Esophagus (tissue), 2 donors: ENCODE data around the gene ZMYND15. TPM values are rescaled to one million over a fixed set of nuclear protein-coding genes. Genes with fewer than 3 reads are reported as not detected.
"Not testable (repeated sequence)": the region's sequence is repeated elsewhere in the genome, so short reads cannot be mapped to it uniquely, and the experiment has no call there.

Source experiments
- H3K27ac ChIP-seq, 2 donors: one replicate each; pipeline ENCODE4 v1.5.1; 2013; ENCODE audit warnings: low read depth in 2 of 2, mild to moderate bottlenecking in 2 of 2, inconsistent platforms in 1 of 2, low read length in 1 of 2, moderate library complexity in 1 of 2
- H3K27me3 ChIP-seq, 2 donors: one replicate each; pipeline ENCODE4 v1.6.1; 2013; ENCODE audit warnings: low read length in 2 of 2, control low read depth in 1 of 2, mild to moderate bottlenecking in 1 of 2; ENCODE audit not compliant: insufficient read depth in 2 of 2, control insufficient read depth in 1 of 2
- H3K36me3 ChIP-seq, 2 donors: one replicate each; pipeline ENCODE4 v1.6.1; 2013; ENCODE audit warnings: low read length in 1 of 2; ENCODE audit not compliant: control insufficient read depth in 2 of 2, insufficient read depth in 2 of 2
- H3K4me1 ChIP-seq, 2 donors: one replicate each; pipeline ENCODE4 v1.6.1; 2013; ENCODE audit warnings: low read length in 1 of 2; ENCODE audit not compliant: control insufficient read depth in 2 of 2, insufficient read depth in 2 of 2
- H3K4me3 ChIP-seq, 2 donors: one replicate each; pipeline ENCODE4 v1.5.1; 2013; ENCODE audit warnings: low read length in 2 of 2, mild to moderate bottlenecking in 2 of 2, low read depth in 1 of 2, moderate library complexity in 1 of 2
- H3K9me3 ChIP-seq, 2 donors: one replicate each; pipeline ENCODE4 v1.6.1; 2013; ENCODE audit warnings: mild to moderate bottlenecking in 2 of 2, low read depth in 1 of 2, low read length in 1 of 2, moderate library complexity in 1 of 2; ENCODE audit not compliant: control insufficient read depth in 2 of 2, insufficient read depth in 1 of 2
- WGBS, 2 donors: extraction: QIAGEN DNeasy Blood & Tissue Kit; methylation state at CpG; one replicate each; pipeline ENCODE4 v1.1.7; 2013; 5-methylcytosine and 5-hydroxymethylcytosine counted together
- polyA plus RNA-seq, 2 donors: library from polyadenylated mRNA; stranded (reverse); fragments of 200-250 nt; gene quantifications; one replicate each; pipeline ENCODE4 v1.2.3, GENCODE V29; 2013
- donor health status: healthy with polysubstance abuse.
- donor health status: Bipolar disorder and iron deficiency.

ZMYND15 gene
- polyA plus RNA-seq, 2 donors: 0.82 to 0.96 TPM

DNA sequence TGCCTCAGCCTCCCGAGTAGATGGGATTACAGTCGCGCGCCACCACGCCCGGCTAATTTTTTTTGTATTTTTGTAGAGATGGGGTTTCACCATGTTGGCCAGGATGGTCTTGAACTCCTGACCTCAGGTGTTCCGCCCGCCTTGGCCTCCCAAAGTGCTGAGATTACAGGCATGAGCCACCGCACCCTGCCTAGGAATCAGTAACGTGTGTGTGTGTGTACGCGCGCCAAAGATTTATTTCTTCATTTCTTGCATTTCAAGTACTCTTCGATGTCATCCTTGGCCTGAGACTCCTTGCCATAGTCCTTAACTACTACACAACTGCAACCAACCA, 35.1 kb upstream of the ZMYND15 start:
- Histone ChIP-seq H3K27ac (peak overlapping the region in 1 of 2 donors; percentile 74), H3K4me3 (peak overlapping the region; percentile 66 to 80)
- not testable (repeated sequence) for H3K36me3 ChIP-seq, H3K9me3 ChIP-seq, H3K4me1 ChIP-seq, H3K27me3 ChIP-seq
- 39 to 41% methylated on average over 14 of the region's 14 CpGs for WGBS, 2 donors

DNA sequence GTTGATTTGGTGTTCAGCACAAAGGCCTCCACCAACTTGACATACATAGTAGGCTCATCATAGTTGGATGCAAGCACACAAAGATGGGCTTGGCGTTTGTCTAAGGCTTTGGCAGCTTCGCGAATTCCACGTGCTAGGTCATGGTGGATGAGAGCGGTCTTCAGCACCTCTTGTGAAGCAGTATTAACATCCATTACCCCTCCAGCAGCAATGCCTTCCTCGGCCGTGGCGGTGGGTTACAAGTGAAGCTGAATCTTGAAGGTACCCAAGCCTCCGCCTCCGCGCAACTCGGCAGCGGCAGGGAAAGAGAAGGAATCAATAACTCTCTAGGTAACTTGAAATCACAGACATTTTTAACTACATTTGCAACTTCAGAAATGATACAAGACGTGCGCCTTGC, 34.6 kb upstream of the ZMYND15 start:
- H3K27me3 ChIP-seq: no peaks in the 10 kb centered on the region
- 97% methylated on average over 15 of the region's 15 CpGs for WGBS, 2 donors
- H3K9me3 ChIP-seq: no peaks in the 10 kb centered on the region
- H3K4me1 ChIP-seq: peaks cover 0 to 2% of the 10 kb centered on the region in 2 donors
- no peak overlapping the region for H3K27ac ChIP-seq
- H3K4me3 ChIP-seq: no peak overlapping the region
- no peaks in the 10 kb centered on the region for H3K36me3 ChIP-seq

DNA sequence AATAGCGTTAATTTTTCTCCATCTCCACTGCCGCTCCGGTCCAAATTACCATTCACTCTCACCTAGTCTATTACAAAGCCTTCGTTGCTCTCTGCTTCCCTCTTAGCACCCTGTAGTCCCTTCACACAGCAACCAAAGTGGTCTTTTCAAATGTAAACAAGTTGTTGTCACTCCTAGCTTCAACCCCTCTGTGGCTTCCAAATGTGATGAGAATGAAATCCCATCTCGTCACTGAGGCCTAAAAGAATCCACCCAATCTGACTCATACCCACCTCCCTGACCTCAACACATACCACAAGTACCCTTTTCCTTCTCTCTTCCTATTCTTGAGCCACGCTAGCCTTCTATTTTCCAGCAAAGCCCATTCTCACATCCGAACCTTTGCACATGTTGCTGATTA, 33.5 kb upstream of the ZMYND15 start:
- no peaks in the 10 kb centered on the region for H3K27me3 ChIP-seq
- H3K4me1 ChIP-seq: peaks cover 0 to 6% of the 10 kb centered on the region in 2 donors
- no peak overlapping the region for H3K4me3 ChIP-seq
- H3K36me3 ChIP-seq: no peaks in the 10 kb centered on the region
- H3K9me3 ChIP-seq: no peaks in the 10 kb centered on the region
- WGBS, 2 donors: 80 to 85% methylated on average over 7 of the region's 7 CpGs
- H3K27ac ChIP-seq: no peak overlapping the region

DNA sequence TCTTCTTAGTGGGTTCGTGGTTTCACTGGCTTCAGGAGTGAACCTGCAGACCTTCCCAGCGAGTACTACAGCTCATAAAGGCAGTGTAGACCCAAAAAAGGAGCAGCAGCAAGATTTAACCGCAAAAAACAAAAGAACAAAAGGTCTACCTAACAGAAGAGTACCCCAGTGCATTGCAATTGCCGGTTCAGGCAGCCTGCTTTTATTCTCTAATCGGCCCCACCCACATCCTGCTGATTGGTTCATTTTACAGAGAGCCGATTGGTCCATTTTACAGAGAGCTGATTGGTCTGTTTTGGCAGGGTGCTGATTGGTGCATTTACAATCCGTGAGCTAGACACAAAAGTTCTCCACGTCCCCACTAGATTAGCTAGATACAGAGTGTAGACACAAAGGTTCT, 31.2 kb upstream of the ZMYND15 start:
- H3K9me3 ChIP-seq: no peaks in the 10 kb centered on the region
- H3K4me1 ChIP-seq: peaks cover 0 to 14% of the 10 kb centered on the region in 2 donors
- H3K27me3 ChIP-seq: no peaks in the 10 kb centered on the region
- H3K4me3 ChIP-seq: no peak overlapping the region
- H3K36me3 ChIP-seq: no peaks in the 10 kb centered on the region
- no peak overlapping the region for H3K27ac ChIP-seq
- WGBS, 2 donors: 77 to 81% methylated on average over 8 of the region's 8 CpGs

DNA sequence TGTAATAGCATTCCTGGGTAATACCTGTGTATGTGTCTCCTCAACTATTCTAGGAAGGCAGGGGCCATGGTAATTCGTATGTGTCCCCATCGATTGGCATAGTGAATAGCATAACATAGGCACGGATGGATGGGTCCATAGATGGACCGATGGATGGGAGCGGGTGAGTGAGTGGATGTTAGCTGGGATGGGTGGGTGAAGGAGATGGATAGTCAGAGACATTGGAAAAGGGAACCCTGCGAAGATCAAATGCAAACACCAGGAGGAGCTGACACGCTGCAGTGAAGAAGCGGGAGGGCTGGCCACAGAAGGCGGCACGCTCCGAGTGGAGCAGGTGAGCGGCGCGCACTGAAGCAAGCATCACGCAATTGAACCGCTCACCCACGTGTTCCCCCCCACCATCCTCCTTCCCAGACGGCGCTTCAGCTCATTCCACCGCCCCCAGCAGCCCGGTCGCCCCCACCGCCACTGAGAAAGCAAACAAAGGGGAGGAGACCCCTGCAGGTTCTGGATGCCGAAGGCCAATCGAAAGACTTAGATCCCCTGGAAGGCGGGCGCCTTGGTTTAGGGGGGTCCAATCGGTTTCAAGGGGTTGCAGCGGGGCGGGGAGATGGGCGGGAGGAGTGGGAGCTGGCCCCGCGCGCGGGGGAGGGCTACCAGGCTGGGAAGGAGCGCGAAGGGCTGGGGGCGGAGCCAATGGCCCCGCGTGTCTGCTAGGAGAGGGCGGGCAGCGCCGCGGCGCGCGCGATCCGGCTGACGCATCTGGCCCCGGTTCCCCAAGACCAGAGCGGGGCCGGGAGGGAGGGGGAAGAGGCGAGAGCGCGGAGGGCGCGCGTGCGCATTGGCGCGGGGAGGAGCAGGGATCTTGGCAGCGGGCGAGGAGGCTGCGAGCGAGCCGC, 29.6 kb upstream of the ZMYND15 start, which contains the start of gene ARRB2:
TSS of gene ARRB2 (plus strand) at position 839 of the 899 bp plus-strand sequence. CDS start 90 bp downstream, outside the sequence.
- no peaks in the 10 kb centered on the region for H3K36me3 ChIP-seq
- H3K27ac ChIP-seq: peak within 1 kb of the TSS; percentile 91 to 92
- H3K27me3 ChIP-seq: no peaks in the 10 kb centered on the region
- H3K4me3 ChIP-seq: peak within 1 kb of the TSS; percentile 53 to 64
- 1% methylated on average over 58 to 67 of the region's 67 CpGs for WGBS, 2 donors
- peaks cover 0 to 12% of the 10 kb centered on the region in 2 donors for H3K4me1 ChIP-seq
- no peaks in the 10 kb centered on the region for H3K9me3 ChIP-seq

DNA sequence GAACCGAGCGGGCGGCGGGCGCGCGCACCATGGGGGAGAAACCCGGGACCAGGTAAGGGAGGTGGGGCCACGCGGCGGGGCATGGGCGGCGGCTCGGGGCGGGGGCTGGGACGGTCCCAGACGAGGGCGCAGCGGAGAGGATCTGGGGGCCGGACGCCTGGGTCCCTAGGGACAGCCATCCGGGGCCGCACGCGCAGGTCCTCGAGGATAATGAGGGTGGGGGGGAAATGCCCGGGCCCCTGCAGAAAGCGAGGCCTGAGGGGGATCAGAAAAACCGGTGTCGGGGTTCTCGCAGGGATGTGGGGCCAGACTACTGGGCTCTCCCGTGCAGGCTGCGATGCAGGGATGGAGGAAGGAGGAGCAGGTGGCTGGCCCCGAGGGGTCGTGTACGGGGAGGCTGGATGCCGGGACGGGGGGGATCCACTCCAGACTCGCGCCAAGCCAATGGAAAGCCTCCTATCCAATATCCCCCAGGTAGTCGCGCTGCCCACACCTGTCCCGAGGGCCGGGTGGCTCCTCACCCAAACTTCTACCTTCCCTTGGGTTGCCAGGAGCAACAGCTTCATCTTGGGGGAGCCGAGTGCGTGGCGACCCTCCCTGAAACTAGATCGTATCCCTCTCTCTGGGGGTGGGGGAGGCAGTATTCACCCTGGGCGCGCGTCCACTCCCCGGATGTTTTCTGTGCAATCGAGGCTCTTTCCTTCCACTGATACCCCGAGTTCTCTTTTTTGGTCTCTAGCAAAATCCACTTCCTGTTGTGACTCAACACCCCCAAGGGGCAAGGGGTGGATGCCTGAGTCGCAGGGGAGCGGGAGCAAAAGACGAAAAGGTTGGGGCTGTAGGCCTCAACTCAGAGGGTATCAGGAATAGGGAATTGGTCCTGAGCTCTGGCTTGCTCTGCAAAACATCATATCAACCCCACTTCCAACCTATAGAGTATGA, 28.7 kb upstream of the ZMYND15 start:
- H3K27ac ChIP-seq: peak overlapping the region; percentile 91 to 92
- H3K36me3 ChIP-seq: no peaks in the 10 kb centered on the region
- no peaks in the 10 kb centered on the region for H3K9me3 ChIP-seq
- H3K27me3 ChIP-seq: no peaks in the 10 kb centered on the region
- H3K4me3 ChIP-seq: peak overlapping the region; percentile 53 to 64
- WGBS, 2 donors: 6 to 8% methylated on average over 41 to 57 of the region's 57 CpGs
- H3K4me1 ChIP-seq: peaks cover 0 to 12% of the 10 kb centered on the region in 2 donors

DNA sequence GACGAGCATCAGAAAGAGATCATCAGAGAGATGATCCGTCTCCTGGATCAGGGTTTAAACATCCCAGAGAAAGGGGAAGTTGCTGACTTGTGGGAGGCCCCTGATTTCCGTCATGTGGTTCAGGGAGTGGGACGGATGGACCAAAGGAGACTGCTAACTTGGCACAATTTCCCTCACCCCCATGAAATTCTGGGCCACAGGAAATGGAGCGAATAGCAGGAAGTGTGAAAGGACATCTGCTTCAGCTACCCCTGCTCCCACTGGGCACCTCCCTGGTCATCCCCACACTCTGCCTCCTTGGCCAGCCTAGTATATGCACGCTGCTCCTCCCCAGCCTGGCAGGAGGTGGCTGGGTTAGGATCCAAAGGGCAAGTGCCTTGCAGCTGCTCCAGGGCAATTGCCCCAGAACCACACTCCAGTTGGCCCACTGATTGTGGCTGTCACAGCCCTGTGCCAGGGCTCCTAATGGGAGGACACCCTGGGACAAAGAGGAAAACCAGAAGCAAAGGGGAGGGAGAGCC, 27.9 kb upstream of the ZMYND15 start:
- Histone ChIP-seq H3K27me3 (no peaks in the 10 kb centered on the region), H3K4me3 (no peak overlapping the region), H3K4me1 (peaks cover 0 to 12% of the 10 kb centered on the region in 2 donors), H3K36me3 (no peaks in the 10 kb centered on the region), H3K9me3 (no peaks in the 10 kb centered on the region), H3K27ac (peak overlapping the region; percentile 91 to 92)
- 52 to 54% methylated on average over 6 of the region's 6 CpGs for WGBS, 2 donors

DNA sequence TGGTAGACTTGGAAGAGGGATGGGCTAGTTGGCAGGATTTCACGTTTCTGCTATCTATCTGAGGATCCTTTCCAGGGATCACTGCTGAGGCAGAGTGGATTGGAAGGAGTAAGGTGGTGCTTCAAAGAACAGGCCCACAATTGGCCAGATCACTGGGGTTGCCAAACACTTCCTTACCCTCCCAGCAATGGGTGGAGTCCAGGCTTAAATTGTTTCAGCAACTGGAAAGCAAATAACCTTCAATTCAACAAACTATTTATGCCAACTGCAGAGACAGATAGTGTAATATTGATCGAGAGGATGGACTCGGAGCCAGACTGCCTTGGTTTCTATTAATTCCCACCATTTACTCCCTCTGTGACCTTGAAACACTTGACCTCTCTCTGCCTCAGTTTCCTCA, 27.1 kb upstream of the ZMYND15 start:
- WGBS, 2 donors: 63 to 79% methylated on average over 3 of the region's 3 CpGs
- Histone ChIP-seq H3K9me3 (no peaks in the 10 kb centered on the region), H3K4me3 (no peak overlapping the region), H3K27me3 (no peaks in the 10 kb centered on the region), H3K36me3 (peaks cover 3 to 5% of the 10 kb centered on the region in 2 donors), H3K4me1 (peaks cover 0 to 12% of the 10 kb centered on the region in 2 donors), H3K27ac (peak overlapping the region in 1 of 2 donors; percentile 13)

DNA sequence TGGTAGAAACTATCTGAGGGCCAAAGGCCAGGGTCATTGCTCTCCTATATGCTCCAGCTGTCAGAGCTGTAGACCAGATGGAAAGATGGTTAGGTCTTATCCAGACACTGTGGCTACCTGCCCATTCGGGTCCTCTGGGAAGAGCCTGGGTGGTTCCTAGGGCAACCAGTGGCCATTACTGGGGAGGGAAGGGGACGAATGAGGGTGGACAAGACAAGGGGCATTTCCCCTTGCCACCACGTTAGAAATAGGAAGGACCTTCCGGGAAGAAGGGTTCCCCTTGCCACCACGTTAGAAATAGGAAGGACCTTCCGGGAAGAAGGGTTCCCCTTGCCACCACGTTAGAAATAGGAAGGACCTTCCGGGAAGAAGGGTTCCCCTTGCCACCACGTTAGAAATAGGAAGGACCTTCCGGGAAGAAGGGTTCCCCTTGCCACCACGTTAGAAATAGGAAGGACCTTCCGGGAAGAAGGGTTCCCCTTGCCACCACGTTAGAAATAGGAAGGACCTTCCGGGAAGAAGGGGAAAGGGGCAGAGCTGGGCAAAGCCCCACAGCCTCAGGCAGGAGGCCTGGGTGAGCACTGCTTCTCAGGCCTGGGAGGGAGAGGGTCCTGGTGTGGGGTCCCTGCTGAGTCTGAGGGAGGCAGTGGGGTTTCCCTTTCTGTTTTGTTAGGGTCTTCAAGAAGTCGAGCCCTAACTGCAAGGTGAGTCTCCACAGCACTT, 25.1 kb upstream of the ZMYND15 start:
- Histone ChIP-seq H3K36me3 (peaks cover 6 to 11% of the 10 kb centered on the region in 2 donors), H3K4me1 (peaks cover 0 to 12% of the 10 kb centered on the region in 2 donors), H3K27ac (peak overlapping the region in 1 of 2 donors; percentile 5)
- not testable (repeated sequence) for H3K4me3 ChIP-seq, H3K9me3 ChIP-seq, H3K27me3 ChIP-seq
- 75 to 81% methylated on average over 7 to 10 of the region's 15 CpGs for WGBS, 2 donors
